SU-DHL-6 (cell line): Measurements from ENCODE around the gene WDR43.

Source experiments
- H2AFZ ChIP-seq: fragments of 200-600 bp; sonication (generic); 2 replicates; pipeline ENCODE4 v1.6.1; 2014; ENCODE audit warnings: low read depth, mild to moderate bottlenecking, moderate library complexity, mixed read lengths, antibody characterized with exemption, low read length; ENCODE audit not compliant: severe bottlenecking
- H3F3A ChIP-seq: fragments of 200-600 bp; shearing (Covaris generic); 2 replicates; pipeline ENCODE4 v1.6.0; 2016; ENCODE audit warnings: antibody characterized with exemption, mild to moderate bottlenecking; ENCODE audit not compliant: insufficient read depth
- H3K27ac ChIP-seq: fragments of 200-600 bp; sonication (generic); 2 replicates; pipeline ENCODE4 v1.5.1; 2016; ENCODE audit warnings: low read depth, mild to moderate bottlenecking, low read length, moderate library complexity, mixed read lengths
- H3K27me3 ChIP-seq: fragments of 200-600 bp; sonication (generic), shearing (Covaris generic); 2 replicates; pipeline ENCODE4 v1.6.0; 2014; ENCODE audit warnings: mild to moderate bottlenecking, low read length
- H3K36me3 ChIP-seq: fragments of 200-600 bp; sonication (generic); 2 replicates; pipeline ENCODE4 v1.6.1; 2014; ENCODE audit warnings: mild to moderate bottlenecking, low read length, mixed read lengths
- H3K4me2 ChIP-seq: fragments of 300-600, 200-600 bp; shearing (Covaris generic), sonication (generic); 2 replicates; pipeline ENCODE4 v1.6.0; 2014; ENCODE audit warnings: low read length, low read depth, mild to moderate bottlenecking; ENCODE audit not compliant: poor library complexity, severe bottlenecking
- H3K4me3 ChIP-seq: fragments of 200-600 bp; sonication (generic); 2 replicates; pipeline ENCODE4 v1.5.1; 2014; ENCODE audit warnings: antibody characterized with exemption, low read length, mild to moderate bottlenecking, mixed read lengths; ENCODE audit not compliant: insufficient read depth, poor library complexity, severe bottlenecking
- H3K79me2 ChIP-seq: fragments of 200-600 bp; sonication (generic); 2 replicates; pipeline ENCODE4 v1.6.1; 2014; ENCODE audit warnings: mild to moderate bottlenecking, low read length, moderate library complexity; ENCODE audit not compliant: insufficient read depth
- H3K9ac ChIP-seq: fragments of 200-600 bp; sonication (generic); 2 replicates; pipeline ENCODE4 v1.7.0; 2014; ENCODE audit warnings: mild to moderate bottlenecking, low read length
- H3K9me2 ChIP-seq: fragments of 200-600 bp; sonication (generic); replicated peaks from 2 replicates; pipeline ENCODE4 v1.6.1; 2014; ENCODE audit warnings: low read length; ENCODE audit not compliant: insufficient read depth
- H3K9me3 ChIP-seq: fragments of 200-600 bp; sonication (generic); 2 replicates; pipeline ENCODE4 v1.6.1; 2014; ENCODE audit warnings: low read length, mixed read lengths; ENCODE audit not compliant: insufficient read depth
- H4K20me1 ChIP-seq: fragments of 200-600 bp; sonication (generic); 2 replicates; pipeline ENCODE4 v1.6.1; 2014; ENCODE audit warnings: low read depth, mild to moderate bottlenecking, antibody characterized with exemption, low read length, moderate library complexity, mixed read lengths
- CTCF ChIP-seq: fragments of 200-600 bp; sonication (generic); IDR thresholded peaks from one replicate; pipeline ENCODE4 v1.5.1; 2017; ENCODE audit warnings: antibody characterized with exemption, mild to moderate bottlenecking, low read length, moderate library complexity; ENCODE audit not compliant: insufficient read depth, poor library complexity, severe bottlenecking
- EZH2phosphoT487 ChIP-seq: fragments of 200-600 bp; sonication (generic), shearing (Covaris generic); conservative IDR thresholded peaks from 2 replicates; pipeline ENCODE4 v1.6.1; 2018; ENCODE audit warnings: mild to moderate bottlenecking, antibody characterized with exemption, low read length, moderate library complexity, mixed read lengths

Gene WDR43

GRCh38 chr2:28981620-28982376, 87.3 kb downstream of the WDR43 start:
- no peak overlapping the region for H3K4me3 ChIP-seq
- no peaks in the 10 kb centered on the region for H3K9me2 ChIP-seq
- no peak overlapping the region for H3K9ac ChIP-seq
- no peaks in the 10 kb centered on the region for H3K36me3 ChIP-seq
- no peak for TF ChIP-seq EZH2phosphoT487
- no peak for TF ChIP-seq CTCF
- no peak overlapping the region for H2AFZ ChIP-seq
- no peak overlapping the region for H3K27ac ChIP-seq
- H3K27me3 ChIP-seq = no peaks in the 10 kb centered on the region
- no peaks in the 10 kb centered on the region for H3F3A ChIP-seq
- no peaks in the 10 kb centered on the region for H3K9me3 ChIP-seq
- H3K79me2 ChIP-seq = no peaks in the 10 kb centered on the region
- H3K4me2 ChIP-seq = no peak overlapping the region
- H4K20me1 ChIP-seq = no peaks in the 10 kb centered on the region

GRCh38 chr2:28982381-28982950, 88.0 kb downstream of the WDR43 start:
- Histone ChIP-seq H3K27me3 (no peaks in the 10 kb centered on the region), H3K9me2 (no peaks in the 10 kb centered on the region), H3K9me3 (no peaks in the 10 kb centered on the region), H3K36me3 (no peaks in the 10 kb centered on the region), H3K4me2 (no peak overlapping the region), H2AFZ (no peak overlapping the region), H3K9ac (no peak overlapping the region), H3K4me3 (no peak overlapping the region), H3F3A (no peaks in the 10 kb centered on the region), H3K79me2 (no peaks in the 10 kb centered on the region), H3K27ac (no peak overlapping the region), H4K20me1 (no peaks in the 10 kb centered on the region)
- TF ChIP-seq CTCF (no peak), EZH2phosphoT487 (no peak)

- no peak for TF ChIP-seq EZH2phosphoT487
- Histone ChIP-seq H3K9me2 (no peaks in the 10 kb centered on the region), H3K4me2 (no peak overlapping the region), H3K27ac (no peak overlapping the region), H3K9ac (no peak overlapping the region), H3K9me3 (no peaks in the 10 kb centered on the region), H3K27me3 (no peaks in the 10 kb centered on the region), H3K79me2 (no peaks in the 10 kb centered on the region), H3F3A (no peaks in the 10 kb centered on the region), H2AFZ (no peak overlapping the region), H4K20me1 (no peaks in the 10 kb centered on the region), H3K36me3 (no peaks in the 10 kb centered on the region), H3K4me3 (no peak overlapping the region)
Observed at GRCh38 chr2:28986429-28986828, 92.0 kb downstream of the WDR43 start.

- Histone ChIP-seq H2AFZ (no peak overlapping the region), H3K4me3 (no peak overlapping the region), H3K36me3 (no peaks in the 10 kb centered on the region), H3K9me3 (no peaks in the 10 kb centered on the region), H4K20me1 (no peaks in the 10 kb centered on the region), H3K9ac (no peak overlapping the region), H3F3A (no peaks in the 10 kb centered on the region), H3K27ac (no peak overlapping the region), H3K4me2 (no peak overlapping the region), H3K27me3 (no peaks in the 10 kb centered on the region), H3K9me2 (no peaks in the 10 kb centered on the region), H3K79me2 (no peaks in the 10 kb centered on the region)
- TF ChIP-seq EZH2phosphoT487 (no peak), CTCF (no peak)
Observed at GRCh38 chr2:28989973-28990372, 95.5 kb downstream of the WDR43 start.
